ENCODE data around the gene P3H2. TPM values are rescaled to one million over a fixed set of nuclear protein-coding genes. Genes with fewer than 3 reads are reported as not detected.

Gene P3H2
- total RNA-seq, 4 donors from 2014 or later, result 29.9 to 73.3 (median 54.5) TPM

GRCh38 chr3:189952272-189952671, 168.4 kb downstream of the P3H2 start:
- TF ChIP-seq POLR2AphosphoS5 (IDR thresholded peaks at IDR 0.05), result no peak
- DNase-seq (ENCODE audit: low spot score in 2 of 2), result no peak
- WGBS, result 91% methylated on average over 7 of the region's 7 CpGs
- Histone ChIP-seq H3K27ac (no peak overlapping the region), H3K4me1 (peaks cover 37% of the 10 kb centered on the region), H3K9me3 (no peaks in the 10 kb centered on the region), H3K4me3 (no peak overlapping the region), H3K36me3 (no peaks in the 10 kb centered on the region), H3K27me3 (no peaks in the 10 kb centered on the region)

GRCh38 chr3:189950258-189950657, 170.4 kb downstream of the P3H2 start:
- H3K4me1 ChIP-seq, result peaks cover 43% of the 10 kb centered on the region
- H3K27ac ChIP-seq, result no peak overlapping the region
- no peaks in the 10 kb centered on the region for H3K36me3 ChIP-seq
- no peak for DNase-seq (ENCODE audit: low spot score in 2 of 2)
- H3K27me3 ChIP-seq, result no peaks in the 10 kb centered on the region
- WGBS, result 31% methylated on average over 6 of the region's 6 CpGs
- no peak overlapping the region for H3K4me3 ChIP-seq
- no peaks in the 10 kb centered on the region for H3K9me3 ChIP-seq
- TF ChIP-seq POLR2A (IDR thresholded peaks at IDR 0.05) (no peak), EP300 (IDR thresholded peaks at IDR 0.05) (no peak), POLR2AphosphoS5 (IDR thresholded peaks at IDR 0.05) (no peak), CTCF (IDR thresholded peaks at IDR 0.05) (no peak)

- no peak for TF ChIP-seq CTCF (IDR thresholded peaks at IDR 0.05)
- H3K4me1 ChIP-seq, result peaks cover 44% of the 10 kb centered on the region
- 60% methylated on average over 4 of the region's 4 CpGs for WGBS
Measured at GRCh38 chr3:189949580-189949979, 171.1 kb downstream of the P3H2 start.

GRCh38 chr3:189948724-189949045, 172.0 kb downstream of the P3H2 start:
- Histone ChIP-seq H3K27ac (no peak overlapping the region), H3K4me1 (peaks cover 37% of the 10 kb centered on the region), H3K36me3 (no peaks in the 10 kb centered on the region), H3K9me3 (no peaks in the 10 kb centered on the region), H3K4me3 (no peak overlapping the region), H3K27me3 (no peaks in the 10 kb centered on the region)
- DNase-seq (ENCODE audit: low spot score in 2 of 2), result no peak
- TF ChIP-seq EP300 (IDR thresholded peaks at IDR 0.05) (no peak), POLR2A (IDR thresholded peaks at IDR 0.05) (no peak), POLR2AphosphoS5 (IDR thresholded peaks at IDR 0.05) (no peak), CTCF (IDR thresholded peaks at IDR 0.05) (no peak)

More at GRCh38 chr3:189949580-189949979, 171.1 kb downstream of the P3H2 start:
- Histone ChIP-seq H3K27me3 (no peaks in the 10 kb centered on the region), H3K27ac (no peak overlapping the region), H3K4me3 (no peak overlapping the region), H3K36me3 (no peaks in the 10 kb centered on the region), H3K9me3 (no peaks in the 10 kb centered on the region)
- no peak for DNase-seq (ENCODE audit: low spot score in 2 of 2)

GRCh38 chr3:189947948-189948723, 172.6 kb downstream of the P3H2 start:
- 28% methylated on average over 6 of the region's 6 CpGs for WGBS
- Histone ChIP-seq H3K4me3 (no peak overlapping the region), H3K27ac (no peak overlapping the region), H3K4me1 (peaks cover 43% of the 10 kb centered on the region), H3K36me3 (no peaks in the 10 kb centered on the region), H3K9me3 (no peaks in the 10 kb centered on the region), H3K27me3 (no peaks in the 10 kb centered on the region)
- TF ChIP-seq POLR2AphosphoS5 (IDR thresholded peaks at IDR 0.05) (no peak), CTCF (IDR thresholded peaks at IDR 0.05) (no peak), POLR2A (IDR thresholded peaks at IDR 0.05) (no peak), EP300 (IDR thresholded peaks at IDR 0.05) (no peak)
- no peak for DNase-seq (ENCODE audit: low spot score in 2 of 2)

- WGBS, result 33% methylated on average over 4 of the region's 4 CpGs
- H3K27me3 ChIP-seq, result no peaks in the 10 kb centered on the region
- no peaks in the 10 kb centered on the region for H3K9me3 ChIP-seq
- H3K27ac ChIP-seq, result peak overlapping the region; percentile 32
- TF ChIP-seq POLR2AphosphoS5 (IDR thresholded peaks at IDR 0.05), result no peak
- no peak for TF ChIP-seq EP300 (IDR thresholded peaks at IDR 0.05)
- no peak for TF ChIP-seq POLR2A (IDR thresholded peaks at IDR 0.05)
- no peak for TF ChIP-seq CTCF (IDR thresholded peaks at IDR 0.05)
- H3K4me3 ChIP-seq, result no peak overlapping the region
- peaks cover 52% of the 10 kb centered on the region for H3K4me1 ChIP-seq
- DNase-seq (ENCODE audit: low spot score in 2 of 2), result no peak
- H3K36me3 ChIP-seq, result no peaks in the 10 kb centered on the region
Measured at GRCh38 chr3:189947068-189947467, 173.6 kb downstream of the P3H2 start.

Measured in suprapubic skin (tissue), 4 donors.